Measurements from ENCODE around the gene CCNYL1.

DNA sequence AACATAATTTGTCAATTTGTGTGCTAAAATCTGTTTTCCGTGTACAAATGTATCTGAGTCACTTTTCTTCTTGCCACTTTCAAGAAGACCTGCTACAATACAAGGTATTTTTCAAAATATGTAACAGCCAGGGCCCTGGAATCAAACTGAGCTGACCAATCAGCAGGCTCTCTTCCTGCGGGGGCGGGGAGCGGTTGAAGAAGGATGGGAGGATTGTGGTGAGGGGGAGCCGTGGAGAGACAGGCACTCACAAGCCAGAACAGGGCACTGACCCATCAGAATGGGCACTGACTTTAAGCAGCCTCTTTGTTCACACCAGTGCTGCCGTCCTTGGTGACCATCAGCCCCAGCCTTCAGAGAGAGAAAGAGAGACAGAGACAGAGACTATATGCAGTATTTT is 40.6 kb upstream of the CCNYL1 start:
- TF ChIP-seq, protein P1, sequence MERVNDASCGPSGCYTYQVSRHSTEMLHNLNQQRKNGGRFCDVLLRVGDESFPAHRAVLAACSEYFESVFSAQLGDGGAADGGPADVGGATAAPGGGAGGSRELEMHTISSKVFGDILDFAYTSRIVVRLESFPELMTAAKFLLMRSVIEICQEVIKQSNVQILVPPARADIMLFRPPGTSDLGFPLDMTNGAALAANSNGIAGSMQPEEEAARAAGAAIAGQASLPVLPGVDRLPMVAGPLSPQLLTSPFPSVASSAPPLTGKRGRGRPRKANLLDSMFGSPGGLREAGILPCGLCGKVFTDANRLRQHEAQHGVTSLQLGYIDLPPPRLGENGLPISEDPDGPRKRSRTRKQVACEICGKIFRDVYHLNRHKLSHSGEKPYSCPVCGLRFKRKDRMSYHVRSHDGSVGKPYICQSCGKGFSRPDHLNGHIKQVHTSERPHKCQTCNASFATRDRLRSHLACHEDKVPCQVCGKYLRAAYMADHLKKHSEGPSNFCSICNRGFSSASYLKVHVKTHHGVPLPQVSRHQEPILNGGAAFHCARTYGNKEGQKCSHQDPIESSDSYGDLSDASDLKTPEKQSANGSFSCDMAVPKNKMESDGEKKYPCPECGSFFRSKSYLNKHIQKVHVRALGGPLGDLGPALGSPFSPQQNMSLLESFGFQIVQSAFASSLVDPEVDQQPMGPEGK (CRISPR knock-in tag; IDR thresholded peaks at IDR 0.05; ENCODE audit: borderline replicate concordance) = no peak
- no peak for TF ChIP-seq BACH2 (CRISPR knock-in tag; IDR thresholded peaks at IDR 0.05; ENCODE audit: borderline replicate concordance)
- TF ChIP-seq ZFP3 (CRISPR knock-in tag; IDR thresholded peaks at IDR 0.05) = no peak
- no peak for TF ChIP-seq TOX (CRISPR knock-in tag; IDR thresholded peaks at IDR 0.05; ENCODE audit: borderline replicate concordance)
- no peak for TF ChIP-seq OSR1 (CRISPR knock-in tag; IDR thresholded peaks at IDR 0.05)
- TF ChIP-seq GLIS3 (CRISPR knock-in tag; IDR thresholded peaks at IDR 0.05) = no peak
- TF ChIP-seq ZC3H10 (CRISPR knock-in tag; IDR thresholded peaks at IDR 0.05) = no peak
- TF ChIP-seq, protein P2, sequence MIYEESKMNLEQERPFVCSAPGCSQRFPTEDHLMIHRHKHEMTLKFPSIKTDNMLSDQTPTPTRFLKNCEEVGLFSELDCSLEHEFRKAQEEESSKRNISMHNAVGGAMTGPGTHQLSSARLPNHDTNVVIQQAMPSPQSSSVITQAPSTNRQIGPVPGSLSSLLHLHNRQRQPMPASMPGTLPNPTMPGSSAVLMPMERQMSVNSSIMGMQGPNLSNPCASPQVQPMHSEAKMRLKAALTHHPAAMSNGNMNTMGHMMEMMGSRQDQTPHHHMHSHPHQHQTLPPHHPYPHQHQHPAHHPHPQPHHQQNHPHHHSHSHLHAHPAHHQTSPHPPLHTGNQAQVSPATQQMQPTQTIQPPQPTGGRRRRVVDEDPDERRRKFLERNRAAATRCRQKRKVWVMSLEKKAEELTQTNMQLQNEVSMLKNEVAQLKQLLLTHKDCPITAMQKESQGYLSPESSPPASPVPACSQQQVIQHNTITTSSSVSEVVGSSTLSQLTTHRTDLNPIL (CRISPR knock-in tag; IDR thresholded peaks at IDR 0.05; ENCODE audit: low read depth) = no peak
- TF ChIP-seq, protein P3, sequence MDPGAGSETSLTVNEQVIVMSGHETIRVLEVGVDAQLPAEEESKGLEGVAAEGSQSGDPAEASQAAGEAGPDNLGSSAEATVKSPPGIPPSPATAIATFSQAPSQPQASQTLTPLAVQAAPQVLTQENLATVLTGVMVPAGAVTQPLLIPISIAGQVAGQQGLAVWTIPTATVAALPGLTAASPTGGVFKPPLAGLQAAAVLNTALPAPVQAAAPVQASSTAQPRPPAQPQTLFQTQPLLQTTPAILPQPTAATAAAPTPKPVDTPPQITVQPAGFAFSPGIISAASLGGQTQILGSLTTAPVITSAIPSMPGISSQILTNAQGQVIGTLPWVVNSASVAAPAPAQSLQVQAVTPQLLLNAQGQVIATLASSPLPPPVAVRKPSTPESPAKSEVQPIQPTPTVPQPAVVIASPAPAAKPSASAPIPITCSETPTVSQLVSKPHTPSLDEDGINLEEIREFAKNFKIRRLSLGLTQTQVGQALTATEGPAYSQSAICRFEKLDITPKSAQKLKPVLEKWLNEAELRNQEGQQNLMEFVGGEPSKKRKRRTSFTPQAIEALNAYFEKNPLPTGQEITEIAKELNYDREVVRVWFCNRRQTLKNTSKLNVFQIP (CRISPR knock-in tag; IDR thresholded peaks at IDR 0.05; ENCODE audit: borderline replicate concordance, low read depth) = no peak
